ENCODE data around the gene FHAD1. TPM values are rescaled to one million over a fixed set of nuclear protein-coding genes. Genes with fewer than 3 reads are reported as not detected.
A peak's percentile ranks its signal among the peaks of the same experiment; 100 is the strongest.
"Not testable (repeated sequence)": the region's sequence is repeated elsewhere in the genome, so short reads cannot be mapped to it uniquely, and the experiment has no call there.

Gene FHAD1
- total RNA-seq, 1 donor from 2014 or later: 0.41 TPM

- no peak for DNase-seq (ENCODE audit: low spot score in 2 of 2)
- FAIRE-seq: no peak
Observed at GRCh38 chr1:15299179-15299578, 52.2 kb downstream of the FHAD1 start.

GRCh38 chr1:15299806-15300205, 52.8 kb downstream of the FHAD1 start:
- no peak for DNase-seq (ENCODE audit: low spot score in 2 of 2)
- no peak for FAIRE-seq

- no peak for DNase-seq (ENCODE audit: low spot score in 2 of 2)
- no peak for FAIRE-seq
Observed at GRCh38 chr1:15303935-15304334, 56.9 kb downstream of the FHAD1 start.

DNA sequence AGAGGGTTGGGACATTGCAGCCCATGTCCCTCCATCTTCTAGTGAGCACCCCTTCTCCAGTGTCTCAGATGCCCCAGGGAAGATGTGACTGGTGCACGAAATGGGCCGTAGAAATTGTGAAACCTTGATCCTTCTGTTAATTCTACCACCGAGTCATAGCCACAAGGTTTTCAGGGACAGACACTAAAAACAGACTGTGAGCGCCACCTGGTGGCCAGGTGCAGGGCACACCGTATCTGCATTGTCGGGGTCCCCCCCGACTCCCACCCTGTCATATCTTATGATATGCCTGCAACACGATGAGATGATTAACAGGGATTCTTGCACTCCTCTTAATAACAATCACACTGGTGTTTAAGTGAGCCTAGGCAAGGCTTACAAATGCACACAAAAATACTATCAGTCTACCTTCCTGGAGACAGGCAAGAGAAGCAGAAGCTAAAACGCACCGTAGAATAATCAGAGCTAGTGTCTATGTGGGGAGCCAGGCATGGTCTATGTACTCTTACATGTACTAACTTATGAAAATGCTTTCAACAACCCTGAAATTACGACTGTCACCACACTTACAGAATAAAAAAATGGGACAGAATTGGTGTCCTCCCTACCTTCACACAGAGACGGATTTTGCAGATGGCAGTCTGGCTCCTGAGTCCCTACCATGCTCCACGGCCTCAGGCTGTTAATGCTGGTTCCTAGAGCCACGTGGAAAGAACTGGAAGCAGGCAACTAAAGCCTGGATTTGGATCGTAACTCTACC, 57.9 kb downstream of the FHAD1 start:
- DNase-seq (ENCODE audit: low spot score in 2 of 2) (peak in 1 of 2 donors; percentile 20), FAIRE-seq (no peak)

DNA sequence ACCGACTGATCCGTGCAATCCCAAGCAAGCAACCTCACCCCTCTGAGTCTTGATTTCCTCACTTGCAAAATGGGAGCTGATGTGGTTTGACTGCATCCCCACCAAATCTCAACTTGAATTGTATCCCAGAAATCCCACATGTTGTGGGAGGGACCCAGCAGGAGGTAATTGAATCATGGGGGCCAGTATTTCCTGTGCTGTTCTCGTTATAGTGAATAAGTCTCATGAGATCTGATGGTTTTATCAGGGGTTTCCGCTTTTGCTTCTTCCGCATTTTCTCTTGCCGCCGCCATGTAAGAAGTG, 58.4 kb downstream of the FHAD1 start:
- FAIRE-seq: no peak
- DNase-seq (ENCODE audit: low spot score in 2 of 2): no peak

GRCh38 chr1:15306352-15306751, 59.3 kb downstream of the FHAD1 start:
- not testable (repeated sequence) for DNase-seq (ENCODE audit: low spot score in 2 of 2); FAIRE-seq

GRCh38 chr1:15308135-15308534, 61.1 kb downstream of the FHAD1 start:
- no peak for FAIRE-seq
- no peak for DNase-seq (ENCODE audit: low spot score in 2 of 2)

- no peak for DNase-seq (ENCODE audit: low spot score in 2 of 2)
- FAIRE-seq: no peak
Observed at GRCh38 chr1:15308621-15309027, 61.6 kb downstream of the FHAD1 start.

DNA sequence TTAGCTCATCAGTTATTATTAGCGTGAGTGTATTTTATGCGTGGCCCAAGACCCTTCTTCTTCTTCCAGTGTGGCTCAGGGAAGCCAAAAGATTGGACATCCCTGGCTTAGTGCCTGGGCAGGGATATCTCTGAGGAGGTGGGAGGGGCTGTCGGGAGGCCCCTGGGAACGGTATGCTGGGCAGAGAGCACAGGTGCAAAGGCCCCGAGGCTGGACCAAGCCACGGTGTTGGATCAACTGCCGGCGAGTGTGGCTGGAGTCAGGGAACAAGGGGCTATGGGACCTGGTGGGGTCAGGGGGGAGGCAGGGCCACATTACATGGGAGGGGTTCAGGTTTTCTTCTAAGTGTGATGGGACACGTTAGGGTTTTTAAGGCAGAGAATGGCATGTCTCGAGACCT, 62.7 kb downstream of the FHAD1 start:
- DNase-seq (ENCODE audit: low spot score in 2 of 2) (no peak), FAIRE-seq (no peak)

DNA sequence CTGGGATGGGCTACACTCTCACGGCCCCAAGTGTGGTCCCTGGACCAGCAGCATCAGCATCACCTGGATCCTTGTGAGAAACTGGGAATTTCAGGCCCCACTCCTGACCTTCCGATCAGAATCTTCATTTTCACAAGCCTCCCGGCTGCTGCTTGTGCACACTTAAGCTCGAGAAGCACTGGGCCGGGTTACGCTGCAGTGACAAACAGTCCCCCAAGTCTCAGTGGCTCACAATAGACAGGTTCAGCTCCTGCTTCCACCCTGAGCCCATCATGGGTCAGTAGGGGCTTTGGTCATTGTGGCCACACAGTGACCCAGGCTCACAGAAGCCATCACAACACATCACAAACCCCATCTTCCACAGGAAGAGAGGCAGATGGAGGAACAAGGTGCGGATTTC, 63.5 kb downstream of the FHAD1 start:
- no peak for FAIRE-seq
- no peak for DNase-seq (ENCODE audit: low spot score in 2 of 2)

DNA sequence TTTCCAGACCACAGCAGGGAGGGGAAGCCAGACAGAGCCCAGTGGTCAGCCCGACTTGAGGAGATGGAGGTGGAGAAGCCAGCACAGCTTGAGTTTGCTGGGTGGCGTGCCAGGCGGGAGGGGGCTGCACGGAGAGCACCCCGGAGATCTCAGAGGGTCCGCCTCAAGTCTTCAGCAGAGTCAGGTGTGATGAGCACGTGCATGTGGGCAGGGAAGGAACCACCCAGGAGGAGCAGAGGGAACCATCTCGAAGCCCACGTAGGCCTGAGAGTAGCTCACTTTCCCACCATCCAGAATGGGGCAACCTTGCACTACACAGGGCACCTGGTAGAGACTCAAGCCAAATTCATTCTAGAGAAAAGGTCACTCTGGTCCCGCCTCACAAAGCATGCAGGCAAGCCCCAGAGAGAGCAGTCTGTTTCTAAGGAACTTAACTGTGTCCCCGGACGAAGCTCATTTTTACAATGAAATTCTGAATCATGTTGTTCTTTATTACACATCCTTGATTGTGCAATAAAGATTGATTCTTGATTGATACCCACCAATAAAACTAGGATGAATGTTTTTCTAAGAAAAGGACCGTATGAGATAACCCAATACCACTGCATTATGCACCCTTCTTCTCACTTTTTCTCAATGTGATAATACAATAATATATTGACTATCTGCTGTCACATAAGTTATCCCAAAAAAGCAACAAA, 64.2 kb downstream of the FHAD1 start:
- no peak for DNase-seq (ENCODE audit: low spot score in 2 of 2)
- FAIRE-seq: no peak

GRCh38 chr1:15311880-15312279, 64.9 kb downstream of the FHAD1 start:
- no peak for DNase-seq (ENCODE audit: low spot score in 2 of 2)
- FAIRE-seq: no peak

DNA sequence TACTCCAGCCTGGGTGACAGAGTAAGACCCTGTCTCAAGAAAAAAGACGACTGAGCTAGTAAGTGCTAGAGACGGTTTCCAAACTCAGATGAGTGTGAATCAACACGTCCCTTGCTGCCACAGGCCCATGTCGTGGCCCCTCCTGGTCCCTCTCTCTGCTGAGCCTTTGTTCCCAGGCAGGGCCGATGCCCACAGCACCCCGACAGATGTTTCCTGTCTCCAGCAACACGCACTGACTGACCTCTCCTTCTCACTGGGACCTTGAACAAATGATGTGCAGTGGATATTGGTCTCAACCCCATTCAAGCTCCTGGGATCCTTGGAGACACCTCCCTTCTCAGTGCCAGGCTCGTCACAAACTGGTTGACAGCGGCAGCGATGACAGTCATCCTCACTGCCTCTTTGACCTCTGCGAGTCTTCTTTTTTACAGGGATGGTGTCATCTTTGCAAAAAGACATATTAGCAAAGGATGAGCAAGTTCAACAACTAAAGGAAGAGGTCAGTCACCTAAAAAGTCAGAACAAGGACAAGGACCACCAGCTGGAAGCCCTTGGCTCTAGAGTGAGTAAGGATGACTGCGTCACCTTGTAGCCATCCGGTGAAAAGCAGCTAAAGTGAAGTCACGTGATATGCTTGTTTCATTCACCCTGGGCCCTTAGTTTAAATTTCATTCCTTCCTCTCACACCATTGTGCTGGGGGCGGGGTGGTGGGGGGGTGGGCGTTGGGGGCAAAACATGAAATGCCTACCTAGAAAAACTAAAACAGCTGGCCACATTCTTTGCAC, 65.8 kb downstream of the FHAD1 start:
- FAIRE-seq (no peak), DNase-seq (ENCODE audit: low spot score in 2 of 2) (no peak)

- FAIRE-seq (no peak), DNase-seq (ENCODE audit: low spot score in 2 of 2) (no peak)
Observed at GRCh38 chr1:15314328-15315281, 67.6 kb downstream of the FHAD1 start.

DNA sequence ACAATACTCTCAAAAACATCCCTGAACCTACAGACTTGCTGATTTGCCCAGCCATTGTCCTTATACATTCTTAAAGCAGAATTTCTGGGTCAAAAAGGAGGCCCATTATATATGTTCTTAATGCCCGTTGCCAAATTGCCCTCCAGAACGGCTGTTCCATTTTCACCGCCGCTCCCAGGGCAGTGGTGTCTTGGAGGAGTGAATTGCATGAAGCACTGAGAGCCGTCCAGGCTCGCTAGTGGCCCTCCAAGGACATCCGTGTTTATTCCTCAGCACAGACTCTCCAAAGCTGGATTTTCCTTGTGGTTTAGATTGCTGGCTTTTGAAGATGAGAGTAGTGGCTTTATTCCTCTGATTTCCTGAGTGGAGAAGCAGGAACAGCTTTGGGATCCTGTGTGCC, 68.8 kb downstream of the FHAD1 start:
- no peak for DNase-seq (ENCODE audit: low spot score in 2 of 2)

DNA sequence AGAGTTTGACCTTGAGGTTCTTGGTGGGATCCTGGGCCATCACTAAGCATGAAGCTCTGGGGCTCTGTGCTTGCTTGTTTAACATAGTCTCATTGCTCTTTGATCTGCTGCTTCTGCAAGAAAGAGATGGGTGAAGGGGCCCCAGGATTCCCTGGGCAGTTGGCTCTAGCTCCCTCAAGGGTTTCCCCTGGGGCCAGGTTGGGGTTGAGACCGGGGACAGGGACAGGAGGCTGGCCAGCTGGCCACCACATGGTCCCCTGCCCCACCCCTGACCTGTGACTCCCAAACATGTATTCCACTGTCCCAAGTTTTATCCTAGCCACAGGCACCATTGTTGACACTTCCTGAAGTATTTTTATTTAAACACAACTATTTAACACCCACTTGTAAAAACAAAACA, 69.5 kb downstream of the FHAD1 start:
- no peak for FAIRE-seq
- no peak for DNase-seq (ENCODE audit: low spot score in 2 of 2)

More for the DNA sequence above, 68.8 kb downstream of the FHAD1 start:
- FAIRE-seq: no peak

- no peak for FAIRE-seq
- no peak for DNase-seq (ENCODE audit: low spot score in 2 of 2)
Observed at GRCh38 chr1:15320267-15320666, 73.2 kb downstream of the FHAD1 start.

DNA sequence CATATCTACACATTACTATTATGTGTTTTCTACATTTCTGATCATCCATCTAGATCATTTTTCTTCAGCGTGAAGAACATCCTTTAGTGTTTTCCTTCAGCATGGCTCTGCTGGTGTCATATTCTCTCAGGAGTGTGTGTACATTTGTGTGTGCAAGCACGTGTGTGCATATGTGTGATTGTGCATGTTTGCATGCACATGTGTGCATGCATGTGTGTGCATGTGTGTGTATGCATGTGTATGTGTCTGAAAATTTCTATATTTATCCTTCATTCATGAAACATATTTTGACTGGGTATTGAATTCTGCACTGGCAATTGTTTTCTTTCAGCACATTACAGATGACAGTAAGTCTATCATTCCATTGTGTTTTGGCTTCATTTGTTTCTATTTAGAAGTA, 74.6 kb downstream of the FHAD1 start:
- FAIRE-seq (no peak), DNase-seq (ENCODE audit: low spot score in 2 of 2) (no peak)

GRCh38 chr1:15322648-15323350, 75.8 kb downstream of the FHAD1 start:
- FAIRE-seq: no peak
- no peak for DNase-seq (ENCODE audit: low spot score in 2 of 2)

Measured in frontal cortex (tissue), 4 donors.